Fibroblast of lung (primary cell): ENCODE measurements around the gene WDFY3. TPM values are rescaled to one million over a fixed set of nuclear protein-coding genes. Genes with fewer than 3 reads are reported as not detected.

Source experiments
- DNase-seq, 2 donors: peaks; one replicate each; pipeline versions ENCODE4 v3.0.0 to v3.0.0-alpha.2; 2010; ENCODE audit warnings: low read depth in 2 of 2
- H2AFZ ChIP-seq: 2 replicates; pipeline ENCODE4 v1.5.1; 2012; ENCODE audit warnings: low read length, control low read depth, inconsistent platforms
- H3K27ac ChIP-seq: 2 replicates; pipeline ENCODE4 v1.5.1; 2011; ENCODE audit warnings: low read length, control low read depth; ENCODE audit not compliant: insufficient read depth
- H3K27me3 ChIP-seq: 2 replicates; pipeline ENCODE4 v1.5.1; 2011; ENCODE audit warnings: mild to moderate bottlenecking, low read length; ENCODE audit not compliant: control insufficient read depth, insufficient read depth
- H3K36me3 ChIP-seq: 2 replicates; pipeline ENCODE4 v1.5.1; 2011; ENCODE audit warnings: low read length; ENCODE audit not compliant: control insufficient read depth, insufficient read depth
- H3K4me1 ChIP-seq: 2 replicates; pipeline ENCODE4 v1.5.1; 2011; ENCODE audit warnings: low read length; ENCODE audit not compliant: control insufficient read depth, insufficient read depth; ENCODE audit errors: extremely low read depth
- H3K4me2 ChIP-seq: 2 replicates; pipeline ENCODE4 v1.5.1; 2011; ENCODE audit warnings: low read length, control low read depth; ENCODE audit not compliant: insufficient read depth; ENCODE audit errors: extremely low read depth
- H3K4me3 ChIP-seq, 4 experiments: fragments of 200-600 bp in 1 of 4; sonication (generic) in 1 of 4; replicated peaks in 1 of 4; 2 replicates each; pipeline ENCODE4 v1.5.1; 2011 to 2016; ENCODE audit warnings: low read length in 4 of 4, low read depth in 3 of 4, mild to moderate bottlenecking in 3 of 4, control low read depth in 2 of 4, inconsistent platforms in 1 of 4, mixed read lengths in 1 of 4; ENCODE audit not compliant: insufficient read depth in 1 of 4; ENCODE audit errors: control extremely low read depth in 1 of 4
- H3K79me2 ChIP-seq: 2 replicates; pipeline ENCODE4 v1.5.1; 2012; ENCODE audit warnings: mild to moderate bottlenecking, low read length, inconsistent platforms; ENCODE audit not compliant: control insufficient read depth, insufficient read depth
- H3K9ac ChIP-seq: 2 replicates; pipeline ENCODE4 v1.5.1; 2011; ENCODE audit warnings: mild to moderate bottlenecking, low read length, control low read depth; ENCODE audit not compliant: insufficient read depth
- H3K9me3 ChIP-seq: 2 replicates; pipeline ENCODE4 v1.5.1; 2012; ENCODE audit warnings: low read depth, low read length; ENCODE audit not compliant: control insufficient read depth, insufficient read depth
- H4K20me1 ChIP-seq: 2 replicates; pipeline ENCODE4 v1.5.1; 2011; ENCODE audit warnings: low read length; ENCODE audit not compliant: control insufficient read depth, insufficient read depth; ENCODE audit errors: extremely low read depth
- EZH2 ChIP-seq: IDR thresholded peaks from 2 replicates; pipeline ENCODE4 v1.5.1; 2012; ENCODE audit warnings: low read length, control low read depth, mild to moderate bottlenecking; ENCODE audit errors: missing control alignments
- polyA plus RNA-seq, 2 donors: library from polyadenylated mRNA; depleted of rRNA in 1 of 2; stranded (reverse) in 1 of 2; unstranded in 1 of 2; fragments of >200 nt; gene quantifications; 2 replicates each; pipeline ENCODE4 v1.2.1, GENCODE V29; 2011 to 2012; ENCODE audit warnings: missing spikeins in 1 of 2
- total RNA-seq: library from RNA; depleted of rRNA; stranded (reverse); fragments of >200 nt; gene quantifications from 2 replicates; pipeline ENCODE4 v1.2.1, GENCODE V29; 2014
- TF ChIP-seq, protein P1 (sequence below), 2 donors: IDR thresholded peaks in 1 of 2; conservative IDR thresholded peaks in 1 of 2; 1 replicate in 1 of 2; 2 replicates in 1 of 2; pipeline ENCODE4 v1.5.1; 2011 to 2012; ENCODE audit warnings: low read length in 2 of 2, control low read depth in 1 of 2, inconsistent platforms in 1 of 2, low read depth in 1 of 2, mild to moderate bottlenecking in 1 of 2

Gene WDFY3
- total and polyA plus RNA-seq, 2 donors (not counting 1 experiment from before 2014, with no cell fraction given): 26.8 to 88.8 TPM

DNA sequence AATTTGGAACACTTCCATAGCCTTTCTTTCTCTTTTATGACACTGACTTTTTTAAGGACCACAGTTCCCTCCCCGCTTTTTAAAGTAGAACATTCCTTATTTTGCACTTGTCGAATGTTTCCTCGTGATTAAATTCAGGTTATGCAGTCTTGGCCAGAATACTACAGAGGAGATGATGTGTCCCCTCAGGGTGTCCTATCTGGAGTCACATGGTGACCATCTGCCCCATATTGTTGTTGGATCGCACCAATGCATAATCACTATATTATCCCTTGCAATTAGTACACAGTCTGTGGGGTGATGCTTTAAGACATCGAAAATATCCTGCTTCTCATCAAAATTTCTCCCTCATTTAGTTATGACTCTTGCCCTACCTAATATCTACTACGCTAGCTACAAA lies 27.4 kb downstream of the WDFY3 start:
- Histone ChIP-seq H3K4me2 (peak overlapping the region; percentile 59), H3K9ac (no peak overlapping the region), H3K36me3 (no peaks in the 10 kb centered on the region), H3K27ac (peak overlapping the region; percentile 10), H3K27me3 (no peaks in the 10 kb centered on the region), H2AFZ (no peak overlapping the region), H3K9me3 (no peaks in the 10 kb centered on the region), H3K79me2 (peaks cover 66% of the 10 kb centered on the region), H4K20me1 (no peaks in the 10 kb centered on the region), H3K4me3 (no peak overlapping the region), H3K4me1 (peaks cover 9% of the 10 kb centered on the region)
- no peak for TF ChIP-seq EZH2
- TF ChIP-seq, protein P1, sequence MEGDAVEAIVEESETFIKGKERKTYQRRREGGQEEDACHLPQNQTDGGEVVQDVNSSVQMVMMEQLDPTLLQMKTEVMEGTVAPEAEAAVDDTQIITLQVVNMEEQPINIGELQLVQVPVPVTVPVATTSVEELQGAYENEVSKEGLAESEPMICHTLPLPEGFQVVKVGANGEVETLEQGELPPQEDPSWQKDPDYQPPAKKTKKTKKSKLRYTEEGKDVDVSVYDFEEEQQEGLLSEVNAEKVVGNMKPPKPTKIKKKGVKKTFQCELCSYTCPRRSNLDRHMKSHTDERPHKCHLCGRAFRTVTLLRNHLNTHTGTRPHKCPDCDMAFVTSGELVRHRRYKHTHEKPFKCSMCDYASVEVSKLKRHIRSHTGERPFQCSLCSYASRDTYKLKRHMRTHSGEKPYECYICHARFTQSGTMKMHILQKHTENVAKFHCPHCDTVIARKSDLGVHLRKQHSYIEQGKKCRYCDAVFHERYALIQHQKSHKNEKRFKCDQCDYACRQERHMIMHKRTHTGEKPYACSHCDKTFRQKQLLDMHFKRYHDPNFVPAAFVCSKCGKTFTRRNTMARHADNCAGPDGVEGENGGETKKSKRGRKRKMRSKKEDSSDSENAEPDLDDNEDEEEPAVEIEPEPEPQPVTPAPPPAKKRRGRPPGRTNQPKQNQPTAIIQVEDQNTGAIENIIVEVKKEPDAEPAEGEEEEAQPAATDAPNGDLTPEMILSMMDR (conservative IDR thresholded peaks at IDR 0.05 in 1 of 2, IDR thresholded peaks at IDR 0.05 in 1 of 2; ENCODE audit: low read depth in 1 of 2, low read length in 2 of 2): no peak
- no peak for DNase-seq

DNA sequence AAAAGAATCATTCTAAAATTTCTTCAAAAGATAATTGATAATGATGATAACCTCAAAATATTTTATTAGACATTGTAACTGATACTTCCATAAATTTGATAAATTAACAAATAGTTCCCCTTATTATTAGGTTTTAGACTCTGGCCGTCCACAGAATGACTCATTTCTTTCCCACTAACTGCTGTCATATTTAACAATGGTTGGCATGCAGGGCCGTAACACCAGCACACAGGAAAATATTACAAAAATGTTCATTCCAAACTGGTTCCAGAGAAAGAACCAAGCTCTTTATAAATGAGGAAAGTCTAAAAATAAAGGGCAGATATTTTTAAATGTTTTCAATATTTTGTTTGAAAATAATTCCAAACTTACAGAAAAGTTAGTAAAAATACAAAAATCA lies 28.2 kb downstream of the WDFY3 start:
- no peak overlapping the region for H3K9ac ChIP-seq
- no peak overlapping the region for H3K27ac ChIP-seq
- H3K79me2 ChIP-seq: peaks cover 63% of the 10 kb centered on the region
- H3K9me3 ChIP-seq: no peaks in the 10 kb centered on the region
- H2AFZ ChIP-seq: no peak overlapping the region
- H4K20me1 ChIP-seq: no peaks in the 10 kb centered on the region
- peak overlapping the region in 1 of 4 experiments; percentile 12 for H3K4me3 ChIP-seq
- peak overlapping the region; percentile 59 for H3K4me2 ChIP-seq
- H3K4me1 ChIP-seq: peaks cover 9% of the 10 kb centered on the region
- H3K27me3 ChIP-seq: no peaks in the 10 kb centered on the region
- H3K36me3 ChIP-seq: no peaks in the 10 kb centered on the region
- no peak for TF ChIP-seq EZH2
- TF ChIP-seq, protein P1 (conservative IDR thresholded peaks at IDR 0.05 in 1 of 2, IDR thresholded peaks at IDR 0.05 in 1 of 2; ENCODE audit: low read depth in 1 of 2, low read length in 2 of 2): no peak
- peak; percentile 44 to 86 for DNase-seq

DNA sequence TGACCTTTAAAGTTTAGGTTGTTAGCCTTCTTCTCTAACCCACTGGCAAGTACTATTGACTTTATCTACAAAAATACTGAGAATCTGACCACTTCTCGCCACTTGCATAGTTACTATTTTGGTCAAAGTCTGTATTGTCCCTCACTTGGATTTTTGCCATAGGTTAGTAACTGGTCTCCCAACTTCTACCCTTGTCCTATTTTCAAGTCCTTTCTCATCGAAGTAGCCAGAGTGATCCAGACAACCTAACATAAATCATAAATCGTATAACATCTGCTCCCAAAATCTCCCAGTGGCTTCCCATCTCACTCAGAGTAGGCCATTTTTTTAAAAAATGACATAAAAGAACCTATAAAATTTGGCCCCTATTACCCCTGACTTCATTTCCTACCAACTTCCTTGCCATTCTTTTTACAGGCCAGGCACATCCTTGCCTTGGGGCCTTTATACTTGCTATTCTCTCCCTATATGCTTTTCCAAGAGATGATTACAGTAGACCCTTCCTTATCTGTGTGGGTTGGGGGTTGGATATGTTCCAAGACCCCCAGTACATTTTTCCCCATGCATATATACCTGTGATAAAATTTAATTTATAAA lies 29.0 kb downstream of the WDFY3 start:
- Histone ChIP-seq H3K4me2 (no peak overlapping the region), H2AFZ (no peak overlapping the region), H3K9ac (no peak overlapping the region), H3K36me3 (no peaks in the 10 kb centered on the region), H3K27ac (no peak overlapping the region), H3K4me3 (no peak overlapping the region), H3K4me1 (peaks cover 9% of the 10 kb centered on the region), H3K9me3 (no peaks in the 10 kb centered on the region), H3K79me2 (peaks cover 58% of the 10 kb centered on the region), H3K27me3 (no peaks in the 10 kb centered on the region), H4K20me1 (no peaks in the 10 kb centered on the region)
- TF ChIP-seq EZH2: no peak
- TF ChIP-seq, protein P1 (conservative IDR thresholded peaks at IDR 0.05 in 1 of 2, IDR thresholded peaks at IDR 0.05 in 1 of 2; ENCODE audit: low read depth in 1 of 2, low read length in 2 of 2): no peak
- DNase-seq: no peak
